Hepatocyte (in vitro differentiated cells): ENCODE results near the gene AK2. TPM values are rescaled to one million over a fixed set of nuclear protein-coding genes. Genes with fewer than 3 reads are reported as not detected.
A peak's percentile ranks its signal among the peaks of the same experiment; 100 is the strongest.

Source experiments
- DNase-seq: peaks from one replicate; pipeline ENCODE4 v3.0.0-alpha.2; 2016; ENCODE audit warnings: low spot score
- H2AFZ ChIP-seq: fragments of 200-600 bp; sonication (generic); 2 replicates; pipeline ENCODE4 v1.6.0; 2016; ENCODE audit warnings: antibody characterized with exemption, mild to moderate bottlenecking
- H3K27ac ChIP-seq: fragments of 200-600 bp; sonication (generic); 2 replicates; pipeline ENCODE4 v1.5.1; 2016; ENCODE audit warnings: mild to moderate bottlenecking
- H3K27me3 ChIP-seq: fragments of 200-600 bp; sonication (generic); 2 replicates; pipeline ENCODE4 v1.6.1; 2016
- H3K36me3 ChIP-seq: fragments of 200-600 bp; sonication (generic); replicated peaks from 2 replicates; pipeline ENCODE4 v1.5.1; 2016; ENCODE audit warnings: low read depth; ENCODE audit not compliant: insufficient read depth
- H3K4me1 ChIP-seq: fragments of 200-600 bp; sonication (generic); 2 replicates; pipeline ENCODE4 v1.5.1; 2016; ENCODE audit warnings: mild to moderate bottlenecking, moderate library complexity; ENCODE audit not compliant: insufficient read depth
- H3K4me2 ChIP-seq: fragments of 200-600 bp; sonication (generic); 2 replicates; pipeline ENCODE4 v1.6.0; 2016
- H3K4me3 ChIP-seq: fragments of 200-600 bp; sonication (generic); 2 replicates; pipeline ENCODE4 v1.5.1; 2016; ENCODE audit warnings: mild to moderate bottlenecking
- H3K79me2 ChIP-seq: fragments of 200-600 bp; sonication (generic); 2 replicates; pipeline ENCODE4 v1.6.0; 2017; ENCODE audit warnings: mild to moderate bottlenecking
- H3K9me2 ChIP-seq: fragments of 200-600 bp; sonication (generic); replicated peaks from 2 replicates; pipeline ENCODE4 v1.6.0; 2017; ENCODE audit warnings: mild to moderate bottlenecking; ENCODE audit not compliant: insufficient read depth
- H3K9me3 ChIP-seq: fragments of 200-600 bp; sonication (generic); 2 replicates; pipeline ENCODE4 v1.5.1; 2016; ENCODE audit warnings: low read depth, mild to moderate bottlenecking
- H4K20me1 ChIP-seq: fragments of 200-600 bp; sonication (generic); 2 replicates; pipeline ENCODE4 v1.6.0; 2016; ENCODE audit warnings: mild to moderate bottlenecking; ENCODE audit not compliant: insufficient read depth, poor library complexity, severe bottlenecking
- EZH2 ChIP-seq: fragments of 200-600 bp; sonication (generic); IDR thresholded peaks from 2 replicates; pipeline ENCODE4 v1.6.1; 2016; ENCODE audit warnings: antibody characterized with exemption, mild to moderate bottlenecking, borderline replicate concordance
- EZH2phosphoT487 ChIP-seq: fragments of 200-600 bp; sonication (generic); IDR thresholded peaks from one replicate; pipeline ENCODE4 v1.6.1; 2018; ENCODE audit warnings: antibody characterized with exemption, mild to moderate bottlenecking, low read depth, moderate library complexity; ENCODE audit not compliant: unreplicated experiment, severe bottlenecking
- whole genome bisulfite sequencing: methylation state at CpG from one replicate; pipeline ENCODE4 v1.1.6; 2016; ENCODE audit warnings: low lambda C conversion rate; ENCODE audit errors: missing lambda C conversion rate; 5-methylcytosine and 5-hydroxymethylcytosine counted together
- polyA plus RNA-seq: library from polyadenylated mRNA; unstranded; fragments of >200 nt; fragmentation: Nextera tagmentation; extraction: Ambion mirVana; gene quantifications from 2 replicates; pipeline ENCODE4 v1.2.1, GENCODE V29; 2016
- total RNA-seq: library from RNA; depleted of rRNA; stranded (reverse); fragments of >200 nt; gene quantifications from 2 replicates; pipeline ENCODE4 v1.2.3, GENCODE V29; 2014
- TF ChIP-seq, protein P1 (sequence below): fragments of 200-600 bp; sonication (generic); IDR thresholded peaks from 2 replicates; pipeline ENCODE4 v1.5.1; 2016; ENCODE audit warnings: antibody characterized with exemption, mild to moderate bottlenecking; ENCODE audit not compliant: poor library complexity

AK2 gene
- total and polyA plus RNA-seq, 2 experiments from 2014 or later: 120 to 147 TPM

DNA sequence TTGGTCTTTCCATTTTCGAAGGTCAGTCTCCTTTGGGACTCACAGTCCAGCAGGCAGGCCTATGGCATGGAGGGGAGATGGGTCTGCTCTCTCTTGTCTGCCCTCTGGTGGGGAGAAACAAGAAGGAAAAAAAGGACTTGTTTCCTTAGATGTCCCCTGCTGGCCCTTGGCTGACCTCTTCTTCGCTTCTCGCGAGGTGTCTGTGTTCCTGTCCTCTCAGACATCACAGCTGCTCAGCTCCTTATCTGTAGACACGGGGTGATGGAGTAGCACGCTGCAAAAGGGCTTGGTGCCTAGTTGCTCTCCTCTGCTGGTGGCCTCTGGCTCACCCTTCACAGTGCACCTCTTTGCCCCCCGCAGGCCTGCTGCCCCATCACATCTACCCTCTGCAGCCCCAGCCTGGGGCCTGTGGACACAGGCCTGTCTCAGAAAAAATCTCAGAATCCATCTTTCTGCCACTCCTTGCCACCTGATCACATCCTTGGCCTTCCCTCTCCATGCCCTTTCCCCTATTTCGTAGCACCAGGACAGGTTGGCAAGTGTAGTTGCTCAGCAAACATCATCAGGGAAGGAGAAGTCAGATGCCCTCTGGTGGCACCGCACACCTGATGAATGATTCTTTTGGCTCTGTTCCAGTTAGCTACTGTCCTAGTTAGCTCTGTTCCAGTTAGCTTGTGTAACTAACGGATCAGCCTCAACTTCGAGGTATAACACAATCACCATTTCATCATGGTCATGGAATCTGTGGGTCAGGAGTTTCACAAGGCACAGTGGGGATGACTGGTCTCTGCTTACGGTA lies 18.7 kb upstream of the AK2 start:
- no peaks in the 10 kb centered on the region for H3K9me2 ChIP-seq
- WGBS: 56% methylated on average over 12 of the region's 12 CpGs
- no peaks in the 10 kb centered on the region for H3K27me3 ChIP-seq
- H3K27ac ChIP-seq: no peak overlapping the region
- H4K20me1 ChIP-seq: no peaks in the 10 kb centered on the region
- no peak overlapping the region for H2AFZ ChIP-seq
- peak; percentile 86 for DNase-seq
- no peak overlapping the region for H3K4me3 ChIP-seq
- TF ChIP-seq EZH2phosphoT487 (no peak), EZH2 (no peak)
- TF ChIP-seq, protein P1, sequence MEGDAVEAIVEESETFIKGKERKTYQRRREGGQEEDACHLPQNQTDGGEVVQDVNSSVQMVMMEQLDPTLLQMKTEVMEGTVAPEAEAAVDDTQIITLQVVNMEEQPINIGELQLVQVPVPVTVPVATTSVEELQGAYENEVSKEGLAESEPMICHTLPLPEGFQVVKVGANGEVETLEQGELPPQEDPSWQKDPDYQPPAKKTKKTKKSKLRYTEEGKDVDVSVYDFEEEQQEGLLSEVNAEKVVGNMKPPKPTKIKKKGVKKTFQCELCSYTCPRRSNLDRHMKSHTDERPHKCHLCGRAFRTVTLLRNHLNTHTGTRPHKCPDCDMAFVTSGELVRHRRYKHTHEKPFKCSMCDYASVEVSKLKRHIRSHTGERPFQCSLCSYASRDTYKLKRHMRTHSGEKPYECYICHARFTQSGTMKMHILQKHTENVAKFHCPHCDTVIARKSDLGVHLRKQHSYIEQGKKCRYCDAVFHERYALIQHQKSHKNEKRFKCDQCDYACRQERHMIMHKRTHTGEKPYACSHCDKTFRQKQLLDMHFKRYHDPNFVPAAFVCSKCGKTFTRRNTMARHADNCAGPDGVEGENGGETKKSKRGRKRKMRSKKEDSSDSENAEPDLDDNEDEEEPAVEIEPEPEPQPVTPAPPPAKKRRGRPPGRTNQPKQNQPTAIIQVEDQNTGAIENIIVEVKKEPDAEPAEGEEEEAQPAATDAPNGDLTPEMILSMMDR: peak; percentile 67
- no peaks in the 10 kb centered on the region for H3K9me3 ChIP-seq
- H3K4me2 ChIP-seq: no peak overlapping the region
- no peaks in the 10 kb centered on the region for H3K36me3 ChIP-seq
- H3K4me1 ChIP-seq: no peaks in the 10 kb centered on the region
- H3K79me2 ChIP-seq: no peaks in the 10 kb centered on the region

- Histone ChIP-seq H4K20me1 (no peaks in the 10 kb centered on the region), H3K9me3 (no peaks in the 10 kb centered on the region), H3K27ac (no peak overlapping the region), H3K4me2 (no peak overlapping the region), H3K36me3 (no peaks in the 10 kb centered on the region), H2AFZ (no peak overlapping the region), H3K79me2 (no peaks in the 10 kb centered on the region), H3K27me3 (no peaks in the 10 kb centered on the region), H3K4me3 (no peak overlapping the region), H3K9me2 (no peaks in the 10 kb centered on the region), H3K4me1 (no peaks in the 10 kb centered on the region)
- TF ChIP-seq EZH2 (no peak), EZH2phosphoT487 (no peak)
- TF ChIP-seq, protein P1: no peak
- WGBS: 93% methylated on average over 13 of the region's 17 CpGs
- no peak for DNase-seq
Observed at GRCh38 chr1:33050221-33051076, 13.8 kb upstream of the AK2 start.

DNA sequence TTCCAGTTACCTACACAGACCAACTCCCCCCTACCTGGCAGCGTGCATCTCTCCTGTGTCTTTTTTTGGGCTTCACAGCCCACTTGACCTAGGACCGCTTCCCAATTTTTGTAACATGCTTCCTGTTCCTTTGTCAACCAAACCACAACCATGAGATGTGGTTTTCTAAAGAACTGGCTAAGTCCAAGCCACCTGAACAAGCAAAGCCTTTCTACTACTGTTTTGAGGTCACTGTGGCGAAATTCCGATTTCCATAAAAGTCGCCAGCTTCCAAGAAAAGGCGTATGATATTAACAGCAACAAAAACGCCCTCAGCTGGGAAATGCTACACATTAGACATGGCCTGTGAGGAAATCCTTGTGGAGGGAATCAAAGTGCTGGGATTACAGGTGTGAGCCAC lies 12.7 kb upstream of the AK2 start:
- H3K4me3 ChIP-seq: no peak overlapping the region
- WGBS: 86% methylated on average over 7 of the region's 7 CpGs
- no peaks in the 10 kb centered on the region for H3K27me3 ChIP-seq
- no peak overlapping the region for H3K27ac ChIP-seq
- no peak overlapping the region for H2AFZ ChIP-seq
- TF ChIP-seq, protein P1: no peak
- TF ChIP-seq EZH2 (no peak), EZH2phosphoT487 (no peak)
- H3K4me1 ChIP-seq: no peaks in the 10 kb centered on the region
- H4K20me1 ChIP-seq: no peaks in the 10 kb centered on the region
- no peaks in the 10 kb centered on the region for H3K9me2 ChIP-seq
- no peak overlapping the region for H3K4me2 ChIP-seq
- no peaks in the 10 kb centered on the region for H3K9me3 ChIP-seq
- H3K36me3 ChIP-seq: no peaks in the 10 kb centered on the region
- DNase-seq: no peak
- H3K79me2 ChIP-seq: no peaks in the 10 kb centered on the region
